NB4 (cell line): ENCODE measurements around the gene KCTD4.

Experiments used
- CTCF ChIP-seq: IDR thresholded peaks from one replicate; pipeline ENCODE4 v1.5.1; 2012; ENCODE audit warnings: low read depth, low read length
- MAX ChIP-seq: IDR thresholded peaks from 2 replicates; pipeline ENCODE4 v1.6.1; 2011; ENCODE audit warnings: low read depth, low read length
- POLR2A ChIP-seq: IDR thresholded peaks from 2 replicates; pipeline ENCODE4 v1.6.1; 2011; ENCODE audit warnings: mild to moderate bottlenecking; ENCODE audit not compliant: insufficient read length; ENCODE audit errors: extremely low read depth

DNA sequence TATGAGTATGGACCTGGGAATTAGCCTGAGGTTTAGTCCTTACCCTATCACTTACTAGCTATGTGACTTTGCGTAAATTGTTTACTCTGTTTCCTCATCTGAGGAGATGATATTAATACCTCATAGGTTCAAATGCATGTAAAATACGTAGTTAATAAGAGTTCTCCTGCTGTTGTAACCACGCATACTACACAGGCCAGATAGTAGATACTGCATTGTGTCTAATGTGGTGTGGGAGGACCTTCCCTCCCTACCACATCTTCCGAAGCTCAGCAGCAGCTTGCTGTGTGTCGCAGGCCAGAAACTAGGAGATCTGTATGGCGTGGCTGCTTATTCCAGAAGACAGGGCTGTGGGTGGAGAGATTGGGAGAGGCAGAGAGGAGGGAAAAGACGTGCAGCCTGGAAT lies 57.5 kb downstream of the KCTD4 start:
- TF ChIP-seq MAX (no peak), CTCF (no peak), POLR2A (no peak)
